ENCODE measurements around the gene AGTR1.

The AGTR1 gene

GRCh38 chr3:148790851-148791735 lies 93.4 kb downstream of the AGTR1 start:
- no peaks in the 10 kb centered on the region for H3K27me3 ChIP-seq (replicated peaks in 2 of 5; ENCODE audit: control insufficient read depth in 4 of 5, insufficient read depth in 5 of 5, low read length in 4 of 5)
- H3K4me1 ChIP-seq (ENCODE audit: control extremely low read depth in 1 of 4, control insufficient read depth in 4 of 4, insufficient read depth in 4 of 4, low read length in 3 of 4): peaks cover 0 to 4% (median 0%) of the 10 kb centered on the region in 4 experiments
- H3K4me3 ChIP-seq (ENCODE audit: control insufficient read depth in 1 of 7, extremely low read depth in 1 of 7, insufficient read depth in 4 of 7, low read depth in 2 of 7, low read length in 6 of 7): no peak overlapping the region
- ChIA-PET POLR2A (no interaction called here), CTCF (no interaction called here)
- H3K36me3 ChIP-seq (ENCODE audit: control insufficient read depth in 4 of 4, insufficient read depth in 4 of 4, low read length in 3 of 4): no peaks in the 10 kb centered on the region
- H3K9me3 ChIP-seq (ENCODE audit: control extremely low read depth in 1 of 5, control insufficient read depth in 4 of 5, insufficient read depth in 2 of 5, low read depth in 1 of 5, low read length in 4 of 5): no peaks in the 10 kb centered on the region
- H3K27ac ChIP-seq (ENCODE audit: insufficient read depth in 1 of 2, low read depth in 1 of 2, low read length in 2 of 2, poor library complexity in 1 of 2, severe bottlenecking in 2 of 2): no peak overlapping the region
- 94% methylated on average over 5 of the region's 6 CpGs for WGBS (ENCODE audit: insufficient coverage)
- DNase-seq: peak in 1 of 3 donors; percentile 1

- H3K4me3 ChIP-seq (ENCODE audit: control insufficient read depth in 1 of 7, extremely low read depth in 1 of 7, insufficient read depth in 4 of 7, low read depth in 2 of 7, low read length in 6 of 7): no peak overlapping the region
- POLR2A ChIA-PET: no interaction called here
- peaks cover 0 to 2% (median 0%) of the 10 kb centered on the region in 5 experiments for H3K27me3 ChIP-seq (replicated peaks in 2 of 5; ENCODE audit: control insufficient read depth in 4 of 5, insufficient read depth in 5 of 5, low read length in 4 of 5)
- CTCF ChIA-PET: no interaction called here
- DNase-seq: no peak
- no peaks in the 10 kb centered on the region for H3K36me3 ChIP-seq (ENCODE audit: control insufficient read depth in 4 of 4, insufficient read depth in 4 of 4, low read length in 3 of 4)
- no peaks in the 10 kb centered on the region for H3K9me3 ChIP-seq (ENCODE audit: control extremely low read depth in 1 of 5, control insufficient read depth in 4 of 5, insufficient read depth in 2 of 5, low read depth in 1 of 5, low read length in 4 of 5)
- peaks cover 0 to 4% (median 0%) of the 10 kb centered on the region in 4 experiments for H3K4me1 ChIP-seq (ENCODE audit: control extremely low read depth in 1 of 4, control insufficient read depth in 4 of 4, insufficient read depth in 4 of 4, low read length in 3 of 4)
- no peak overlapping the region for H3K27ac ChIP-seq (ENCODE audit: insufficient read depth in 1 of 2, low read depth in 1 of 2, low read length in 2 of 2, poor library complexity in 1 of 2, severe bottlenecking in 2 of 2)
- no CpG with 5 or more reads among the region's 1 CpG for WGBS (ENCODE audit: insufficient coverage)
These were observed 94.2 kb downstream of the AGTR1 start for GRCh38 chr3:148791920-148792319.

- WGBS (ENCODE audit: insufficient coverage): 100% methylated on average over 1 of the region's 1 CpG
- ChIA-PET POLR2A (no interaction called here), CTCF (no interaction called here)
- H3K4me3 ChIP-seq (ENCODE audit: control insufficient read depth in 1 of 7, extremely low read depth in 1 of 7, insufficient read depth in 4 of 7, low read depth in 2 of 7, low read length in 6 of 7): no peak overlapping the region
- H3K27me3 ChIP-seq (replicated peaks in 2 of 5; ENCODE audit: control insufficient read depth in 4 of 5, insufficient read depth in 5 of 5, low read length in 4 of 5): peaks cover 0 to 2% (median 0%) of the 10 kb centered on the region in 5 experiments
- H3K27ac ChIP-seq (ENCODE audit: insufficient read depth in 1 of 2, low read depth in 1 of 2, low read length in 2 of 2, poor library complexity in 1 of 2, severe bottlenecking in 2 of 2): no peak overlapping the region
- H3K9me3 ChIP-seq (ENCODE audit: control extremely low read depth in 1 of 5, control insufficient read depth in 4 of 5, insufficient read depth in 2 of 5, low read depth in 1 of 5, low read length in 4 of 5): no peaks in the 10 kb centered on the region
- peak; percentile 6 to 51 (median 35) for DNase-seq
- H3K36me3 ChIP-seq (ENCODE audit: control insufficient read depth in 4 of 4, insufficient read depth in 4 of 4, low read length in 3 of 4): no peaks in the 10 kb centered on the region
- H3K4me1 ChIP-seq (ENCODE audit: control extremely low read depth in 1 of 4, control insufficient read depth in 4 of 4, insufficient read depth in 4 of 4, low read length in 3 of 4): peaks cover 0 to 4% (median 0%) of the 10 kb centered on the region in 4 experiments
These were observed 94.8 kb downstream of the AGTR1 start for GRCh38 chr3:148792516-148792915.

Measured in common myeloid progenitor, CD34-positive (primary cell).